HG02981 (cell line): ENCODE results near the gene LENG1.

Experiments used
- ATAC-seq: cut with Tn5 transposase; IDR thresholded peaks from one replicate; pipeline ENCODE4 v1.9.1; 2021; ENCODE audit warnings: mild to moderate bottlenecking, moderate library complexity; ENCODE audit not compliant: unreplicated experiment

The LENG1 gene

GRCh38 chr19:54165222-54165621 is 5.7 kb upstream of the LENG1 start:
- ATAC-seq: no peak

GRCh38 chr19:54164369-54165068 is 5.0 kb upstream of the LENG1 start:
- ATAC-seq: no peak

GRCh38 chr19:54162884-54163283 is 3.4 kb upstream of the LENG1 start:
- no peak for ATAC-seq

GRCh38 chr19:54162241-54162805 is 2.8 kb upstream of the LENG1 start:
- ATAC-seq: no peak

GRCh38 chr19:54160854-54161253 is 1.3 kb upstream of the LENG1 start:
- ATAC-seq: no peak

GRCh38 chr19:54160182-54160811 is 776 bp upstream of the LENG1 start:
- no peak for ATAC-seq

- ATAC-seq: no peak
Measured at GRCh38 chr19:54158812-54159351, 639 bp downstream of the LENG1 start.

- ATAC-seq: no peak
Measured at GRCh38 chr19:54156953-54157352, 2.6 kb downstream of the LENG1 start.

- no peak for ATAC-seq
Measured at GRCh38 chr19:54156490-54156889, 3.0 kb downstream of the LENG1 start.

GRCh38 chr19:54155694-54156093 is 3.8 kb downstream of the LENG1 start:
- ATAC-seq: no peak

- ATAC-seq: no peak
Measured at GRCh38 chr19:54154603-54155345, 4.7 kb downstream of the LENG1 start.

- ATAC-seq: no peak
Measured at GRCh38 chr19:54153731-54154326, 5.7 kb downstream of the LENG1 start.

- ATAC-seq: no peak
Measured at GRCh38 chr19:54152878-54153524, 6.5 kb downstream of the LENG1 start.

GRCh38 chr19:54152267-54152666 is 7.3 kb downstream of the LENG1 start:
- no peak for ATAC-seq

GRCh38 chr19:54151362-54152035 is 8.0 kb downstream of the LENG1 start:
- ATAC-seq: no peak

- ATAC-seq: no peak
Measured at GRCh38 chr19:54149021-54149812, 10.3 kb downstream of the LENG1 start.

GRCh38 chr19:54148158-54148557 is 11.4 kb downstream of the LENG1 start:
- ATAC-seq: no peak

- no peak for ATAC-seq
Measured at GRCh38 chr19:54147676-54148075, 11.8 kb downstream of the LENG1 start.

- ATAC-seq: no peak
Measured at GRCh38 chr19:54145541-54146158, 13.9 kb downstream of the LENG1 start.
